ENCODE data around the gene NDUFV1. TPM values are rescaled to one million over a fixed set of nuclear protein-coding genes. Genes with fewer than 3 reads are reported as not detected.
"Not testable (repeated sequence)": the region's sequence is repeated elsewhere in the genome, so short reads cannot be mapped to it uniquely, and the experiment has no call there.

The NDUFV1 gene
- total RNA-seq, 6 experiments from 2014 or later, result 151 to 214 (median 163) TPM

DNA sequence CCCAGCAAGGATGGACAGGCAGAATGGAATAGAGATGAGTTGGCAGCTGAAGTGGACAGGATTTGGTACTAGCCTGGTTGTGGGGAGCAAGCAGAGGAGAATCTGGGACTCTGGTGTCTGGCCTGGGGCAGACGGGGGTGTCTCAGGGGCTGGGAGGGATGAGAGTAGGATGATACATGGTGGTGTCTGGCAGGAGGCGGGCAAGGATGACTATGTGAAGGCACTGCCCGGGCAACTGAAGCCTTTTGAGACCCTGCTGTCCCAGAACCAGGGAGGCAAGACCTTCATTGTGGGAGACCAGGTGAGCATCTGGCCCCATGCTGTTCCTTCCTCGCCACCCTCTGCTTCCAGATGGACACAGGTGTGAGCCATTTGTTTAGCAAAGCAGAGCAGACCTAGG is 20.8 kb upstream of the NDUFV1 start:
- TF ChIP-seq, protein P1, sequence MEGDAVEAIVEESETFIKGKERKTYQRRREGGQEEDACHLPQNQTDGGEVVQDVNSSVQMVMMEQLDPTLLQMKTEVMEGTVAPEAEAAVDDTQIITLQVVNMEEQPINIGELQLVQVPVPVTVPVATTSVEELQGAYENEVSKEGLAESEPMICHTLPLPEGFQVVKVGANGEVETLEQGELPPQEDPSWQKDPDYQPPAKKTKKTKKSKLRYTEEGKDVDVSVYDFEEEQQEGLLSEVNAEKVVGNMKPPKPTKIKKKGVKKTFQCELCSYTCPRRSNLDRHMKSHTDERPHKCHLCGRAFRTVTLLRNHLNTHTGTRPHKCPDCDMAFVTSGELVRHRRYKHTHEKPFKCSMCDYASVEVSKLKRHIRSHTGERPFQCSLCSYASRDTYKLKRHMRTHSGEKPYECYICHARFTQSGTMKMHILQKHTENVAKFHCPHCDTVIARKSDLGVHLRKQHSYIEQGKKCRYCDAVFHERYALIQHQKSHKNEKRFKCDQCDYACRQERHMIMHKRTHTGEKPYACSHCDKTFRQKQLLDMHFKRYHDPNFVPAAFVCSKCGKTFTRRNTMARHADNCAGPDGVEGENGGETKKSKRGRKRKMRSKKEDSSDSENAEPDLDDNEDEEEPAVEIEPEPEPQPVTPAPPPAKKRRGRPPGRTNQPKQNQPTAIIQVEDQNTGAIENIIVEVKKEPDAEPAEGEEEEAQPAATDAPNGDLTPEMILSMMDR (IDR thresholded peaks at IDR 0.05), result no peak
- TF ChIP-seq POLR2A (IDR thresholded peaks at IDR 0.05), result no peak
- Histone ChIP-seq H3K4me1 (peaks cover 0 to 21% (median 0%) of the 10 kb centered on the region in 4 donors), H3K27ac (no peak overlapping the region), H3K27me3 (no peaks in the 10 kb centered on the region), H3K4me3 (no peak overlapping the region), H3K36me3 (no peaks in the 10 kb centered on the region), H3K9me3 (no peaks in the 10 kb centered on the region)
- WGBS (ENCODE audit: insufficient coverage, low coverage, low lambda C conversion rate, missing lambda C conversion rate), result 100% methylated on average over 1 of the region's 4 CpGs
- no peak for DNase-seq
- ATAC-seq, result no peak
- intact Hi-C loops (cut with DNase I), result no loop called here

DNA sequence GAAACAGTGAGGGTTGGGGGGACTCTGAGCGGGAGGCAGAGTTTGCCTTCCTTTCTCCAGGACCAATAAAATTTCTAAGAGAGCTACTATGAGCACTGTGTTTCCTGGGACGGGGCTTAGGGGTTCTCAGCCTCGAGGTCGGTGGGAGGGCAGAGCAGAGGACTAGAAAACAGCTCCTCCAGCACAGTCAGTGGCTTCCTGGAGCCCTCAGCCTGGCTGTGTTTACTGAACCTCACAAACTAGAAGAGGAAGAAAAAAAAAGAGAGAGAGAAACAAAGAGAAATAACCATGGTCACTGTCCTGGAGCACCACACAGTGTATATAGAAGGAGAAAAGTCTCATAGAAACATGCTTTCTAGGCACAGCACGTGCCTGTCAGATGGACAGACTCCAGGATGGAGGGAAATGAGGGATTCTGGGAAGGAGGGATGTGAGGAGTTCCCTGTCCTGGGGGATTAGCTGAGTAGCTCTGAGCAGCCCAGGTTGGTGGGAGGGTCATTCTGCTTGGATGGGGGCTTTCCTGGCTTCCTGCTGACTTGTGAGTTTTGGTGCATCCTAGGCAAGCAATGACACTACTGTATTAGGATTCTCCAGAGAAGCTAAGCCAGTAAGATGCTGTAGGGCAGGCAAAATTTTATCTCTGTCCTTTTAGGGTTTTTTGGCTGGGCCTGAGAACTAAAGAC is 20.0 kb upstream of the NDUFV1 start:
- no peaks in the 10 kb centered on the region for H3K9me3 ChIP-seq
- H3K27ac ChIP-seq, result no peak overlapping the region
- WGBS (ENCODE audit: insufficient coverage, low coverage, low lambda C conversion rate, missing lambda C conversion rate), result 59% methylated on average over 3 of the region's 5 CpGs
- TF ChIP-seq POLR2A (IDR thresholded peaks at IDR 0.05), result no peak
- TF ChIP-seq, protein P1 (IDR thresholded peaks at IDR 0.05), result no peak
- H3K27me3 ChIP-seq, result no peaks in the 10 kb centered on the region
- no peak overlapping the region for H3K4me3 ChIP-seq
- intact Hi-C loops (cut with DNase I), result no loop called here
- no peak for DNase-seq
- no peaks in the 10 kb centered on the region for H3K36me3 ChIP-seq
- ATAC-seq, result no peak
- peaks cover 0 to 14% (median 0%) of the 10 kb centered on the region in 4 donors for H3K4me1 ChIP-seq

DNA sequence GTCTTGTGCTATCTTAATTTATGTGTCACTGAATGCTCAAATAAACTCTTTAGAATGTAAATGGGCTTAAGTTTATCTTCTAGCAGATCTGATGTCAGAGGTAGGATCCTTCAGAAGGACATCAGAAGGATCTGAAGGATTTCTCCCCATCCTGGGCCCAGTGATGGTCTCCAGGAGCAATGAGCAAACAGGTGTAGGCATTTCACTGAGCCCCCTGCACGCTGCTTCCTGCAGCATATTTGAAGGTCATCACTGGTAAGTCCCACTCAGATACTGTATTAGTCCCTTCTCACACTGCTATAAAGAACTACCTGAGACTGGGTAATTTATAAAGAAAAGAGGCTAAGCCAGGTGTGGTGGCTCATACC is 18.6 kb upstream of the NDUFV1 start:
- H3K27ac ChIP-seq, result no peak overlapping the region
- no peak overlapping the region for H3K4me3 ChIP-seq
- intact Hi-C loops (cut with DNase I), result no loop called here
- no peaks in the 10 kb centered on the region for H3K4me1 ChIP-seq
- no peaks in the 10 kb centered on the region for H3K36me3 ChIP-seq
- ATAC-seq, result no peak
- DNase-seq, result no peak
- H3K27me3 ChIP-seq, result no peaks in the 10 kb centered on the region
- no peaks in the 10 kb centered on the region for H3K9me3 ChIP-seq
- TF ChIP-seq, protein P1 (IDR thresholded peaks at IDR 0.05), result no peak
- no peak for TF ChIP-seq POLR2A (IDR thresholded peaks at IDR 0.05)
- WGBS (ENCODE audit: insufficient coverage, low coverage, low lambda C conversion rate, missing lambda C conversion rate), result 80% methylated on average over 1 of the region's 1 CpG

DNA sequence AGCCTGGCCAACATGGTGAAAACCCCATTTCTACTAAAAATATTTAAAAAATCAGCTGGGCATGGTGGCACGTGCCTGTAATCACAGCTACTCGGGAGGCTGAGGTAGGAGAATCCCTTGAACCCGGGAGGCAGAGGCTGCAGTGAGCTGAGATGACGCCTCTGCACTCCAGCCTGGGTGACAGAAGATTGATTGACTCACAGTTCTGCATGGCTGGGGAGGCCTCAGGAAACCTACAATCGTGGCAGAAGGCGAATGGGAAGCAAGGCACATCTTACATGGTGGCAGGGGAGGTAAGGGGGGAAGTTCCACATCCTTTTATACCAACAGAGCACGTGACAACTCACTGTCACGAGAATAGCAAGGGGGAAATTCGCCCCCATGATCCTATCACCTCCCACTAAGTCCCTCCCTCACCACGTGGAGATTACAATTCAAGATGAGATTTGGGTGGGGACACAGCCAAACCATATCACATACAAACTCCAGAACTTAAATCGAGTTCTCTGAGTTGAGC is 17.8 kb upstream of the NDUFV1 start:
- DNase-seq; H3K27me3 ChIP-seq; H3K27ac ChIP-seq; ATAC-seq; H3K4me3 ChIP-seq; H3K36me3 ChIP-seq; H3K4me1 ChIP-seq; intact Hi-C loops (cut with DNase I); H3K9me3 ChIP-seq: not testable (repeated sequence)
- WGBS (ENCODE audit: insufficient coverage, low coverage, low lambda C conversion rate, missing lambda C conversion rate), result 67% methylated on average over 9 of the region's 11 CpGs

DNA sequence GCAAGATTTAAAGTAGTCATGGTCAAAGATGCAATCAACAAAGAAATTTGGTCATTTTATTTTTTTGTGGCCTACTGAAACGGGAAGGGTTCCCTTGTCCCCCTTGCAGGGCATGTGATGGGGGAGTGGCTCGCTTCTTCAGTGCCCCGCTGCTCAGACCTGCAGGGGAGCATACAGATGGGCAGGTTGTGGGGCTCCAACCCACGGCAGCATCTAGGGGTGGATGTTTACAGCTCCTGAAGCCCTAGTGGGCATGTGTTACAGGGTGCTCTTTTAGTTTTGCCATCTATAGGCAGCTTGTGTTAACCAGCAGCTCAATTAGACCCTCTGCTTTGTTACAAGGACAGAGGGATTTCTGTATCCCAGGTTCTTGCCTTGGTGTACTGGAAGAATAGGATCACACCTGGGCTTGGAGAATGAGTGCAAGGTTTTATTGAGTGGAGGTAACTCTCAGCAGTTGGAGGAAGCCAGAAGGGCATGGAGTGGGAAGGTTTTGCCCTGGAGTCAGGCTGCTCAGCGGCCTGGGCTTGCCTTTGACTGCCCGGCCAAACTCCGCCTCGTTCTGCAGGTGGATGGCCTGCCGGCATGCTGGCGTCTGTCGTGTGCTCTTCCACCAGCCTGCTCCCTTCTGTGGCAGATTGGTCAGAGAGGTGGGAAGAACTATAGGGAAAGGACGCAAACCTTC is 13.7 kb upstream of the NDUFV1 start:
- intact Hi-C loops (cut with DNase I), result no loop called here
- ATAC-seq (peak in 1 of 4 donors; percentile 15), DNase-seq (peak in 1 of 3 donors; percentile 23)
- 86% methylated on average over 5 of the region's 12 CpGs for WGBS (ENCODE audit: insufficient coverage, low coverage, low lambda C conversion rate, missing lambda C conversion rate)
- Histone ChIP-seq H3K4me1 (no peaks in the 10 kb centered on the region), H3K27ac (no peak overlapping the region), H3K27me3 (no peaks in the 10 kb centered on the region), H3K4me3 (no peak overlapping the region), H3K9me3 (no peaks in the 10 kb centered on the region), H3K36me3 (no peaks in the 10 kb centered on the region)
- TF ChIP-seq, protein P1 (IDR thresholded peaks at IDR 0.05), result no peak
- no peak for TF ChIP-seq POLR2A (IDR thresholded peaks at IDR 0.05)

All from right lobe of liver (tissue), 6 donors.